CD4-positive, alpha-beta T cell treated with Interleukin-17A for 4 hours (primary cell): ENCODE data around the gene IKBKG.
"Not testable (repeated sequence)": the region's sequence is repeated elsewhere in the genome, so short reads cannot be mapped to it uniquely, and the experiment has no call there.

Source experiments
- DNase-seq: peaks from one replicate; pipeline ENCODE4 v3.0.0-alpha.2; 2020; ENCODE audit warnings: mixed read lengths

The IKBKG gene

GRCh38 chrX:154607976-154608375 lies 60.6 kb downstream of the IKBKG start:
- not testable (repeated sequence) for DNase-seq

GRCh38 chrX:154608823-154609222 lies 61.4 kb downstream of the IKBKG start:
- DNase-seq: not testable (repeated sequence)

GRCh38 chrX:154611146-154611545 lies 63.7 kb downstream of the IKBKG start:
- DNase-seq: not testable (repeated sequence)

- not testable (repeated sequence) for DNase-seq
Observed at GRCh38 chrX:154613586-154613985, 66.2 kb downstream of the IKBKG start.
